ENCODE data around the gene HDAC9.
"Not testable (repeated sequence)": the region's sequence is repeated elsewhere in the genome, so short reads cannot be mapped to it uniquely, and the experiment has no call there.

Gene HDAC9

GRCh38 chr7:18903695-18904094 is 408.1 kb downstream of the HDAC9 start:
- no peak for DNase-seq

DNA sequence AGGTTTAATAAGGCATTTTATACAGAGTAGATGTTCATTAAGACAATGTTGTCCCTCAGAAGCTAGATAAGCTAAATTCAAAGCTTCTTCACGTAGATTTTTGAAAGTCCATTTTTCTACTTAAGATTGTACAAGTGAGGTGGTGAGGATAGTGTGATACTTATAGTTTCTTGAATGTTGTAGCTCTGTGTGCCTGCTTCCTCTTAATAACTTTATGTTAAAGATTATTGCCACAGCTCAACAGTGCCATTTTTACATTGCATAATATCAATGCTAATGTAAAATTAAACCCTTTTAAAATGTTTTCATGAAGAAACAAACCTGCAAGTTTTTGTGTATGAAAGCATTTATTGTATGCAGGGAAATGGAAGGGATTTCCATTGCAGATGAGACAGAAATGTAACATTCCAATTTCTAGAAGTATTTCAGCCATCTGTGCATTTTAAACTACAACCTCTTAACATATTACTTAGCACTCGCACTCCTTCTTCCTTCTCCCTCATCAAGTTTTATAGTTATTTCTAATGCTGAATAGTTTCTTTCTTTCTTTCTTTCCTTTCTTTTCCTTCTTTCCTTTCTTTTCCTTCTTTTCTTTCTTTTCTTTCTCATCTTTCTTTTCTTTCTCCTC is 409.9 kb downstream of the HDAC9 start:
- DNase-seq: no peak

DNA sequence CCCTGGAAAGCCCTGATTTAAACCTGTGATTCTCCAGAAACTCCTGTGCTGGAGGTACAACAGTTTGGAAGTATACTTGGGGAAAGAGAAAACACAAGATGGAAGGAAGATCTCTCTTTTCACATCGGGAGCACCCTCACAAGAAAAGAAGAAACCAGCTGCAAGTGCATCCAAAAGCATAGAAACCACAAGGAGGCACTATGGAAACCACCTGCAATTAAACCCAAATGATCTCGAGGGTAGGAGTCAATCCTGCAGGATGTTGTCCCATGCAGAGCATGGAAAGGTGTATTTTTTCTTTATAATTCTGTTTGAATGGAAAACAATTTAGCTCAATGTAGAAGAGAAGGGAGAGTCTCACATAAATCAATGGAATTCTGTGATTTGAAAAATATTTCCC is 411.4 kb downstream of the HDAC9 start:
- no peak for DNase-seq

- no peak for DNase-seq
Observed at GRCh38 chr7:18913106-18913505, 417.6 kb downstream of the HDAC9 start.

GRCh38 chr7:18916826-18917225 is 421.3 kb downstream of the HDAC9 start:
- DNase-seq: no peak

- no peak for DNase-seq
Observed at GRCh38 chr7:18927134-18927533, 431.6 kb downstream of the HDAC9 start.

- no peak for DNase-seq
Observed at GRCh38 chr7:18936265-18936664, 440.7 kb downstream of the HDAC9 start.

DNA sequence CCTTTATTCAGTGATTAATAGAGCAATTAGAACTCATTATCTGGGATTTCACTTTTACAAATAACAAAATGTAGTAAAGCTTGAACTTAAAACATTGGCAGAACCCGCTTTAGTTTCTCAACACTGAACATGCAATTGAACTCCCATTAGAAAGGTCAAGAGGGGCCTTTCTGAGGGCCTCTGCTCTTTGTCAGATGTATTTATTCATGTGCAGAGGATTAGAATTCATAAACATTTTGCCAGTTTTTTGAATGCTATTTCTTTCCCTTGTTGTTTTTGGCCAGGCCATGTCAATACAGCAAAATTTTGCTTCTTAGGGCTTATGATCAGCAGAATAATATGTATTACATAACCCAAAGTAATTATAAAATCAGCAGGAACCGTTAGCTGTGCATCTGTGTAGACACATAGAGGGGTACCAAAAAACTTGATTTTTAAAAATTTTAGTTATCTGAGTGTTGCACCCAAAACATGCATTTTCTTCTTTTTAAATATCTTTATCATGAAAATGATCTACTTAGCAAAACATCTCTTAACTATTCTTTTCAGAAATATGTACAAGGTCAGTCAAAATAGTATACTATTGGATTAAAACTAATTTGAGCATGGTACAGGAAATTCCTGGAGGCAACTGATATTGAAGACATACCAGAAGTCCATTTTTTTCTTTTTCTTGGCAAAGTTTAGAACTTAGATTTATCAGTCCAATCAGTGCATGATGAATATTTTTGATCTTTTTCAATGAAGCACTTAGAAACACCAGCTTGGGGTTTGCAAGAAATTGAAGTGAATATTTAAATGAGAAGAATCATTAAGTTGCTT is 444.4 kb downstream of the HDAC9 start:
- no peak for DNase-seq

- DNase-seq: no peak
Observed at GRCh38 chr7:18940593-18941134, 445.1 kb downstream of the HDAC9 start.

GRCh38 chr7:18941207-18941606 is 445.7 kb downstream of the HDAC9 start:
- no peak for DNase-seq

DNA sequence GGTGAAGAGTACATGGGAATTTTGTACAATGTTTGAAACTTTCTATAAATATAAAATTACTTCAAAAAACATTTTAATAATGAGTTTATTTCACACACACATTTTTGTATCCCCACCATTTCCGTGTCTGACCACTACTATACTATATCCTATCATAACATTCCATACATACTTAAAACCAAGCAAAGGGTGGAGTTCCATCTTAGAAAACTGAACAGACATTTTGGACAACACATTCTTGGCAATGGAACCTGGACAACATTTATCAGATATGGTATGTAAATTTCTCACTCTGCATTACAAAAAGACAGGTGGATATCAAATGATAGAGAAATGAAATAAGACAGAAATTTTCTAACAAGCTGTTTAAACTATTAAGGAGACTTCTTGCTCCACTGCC is 453.0 kb downstream of the HDAC9 start:
- DNase-seq: no peak

DNA sequence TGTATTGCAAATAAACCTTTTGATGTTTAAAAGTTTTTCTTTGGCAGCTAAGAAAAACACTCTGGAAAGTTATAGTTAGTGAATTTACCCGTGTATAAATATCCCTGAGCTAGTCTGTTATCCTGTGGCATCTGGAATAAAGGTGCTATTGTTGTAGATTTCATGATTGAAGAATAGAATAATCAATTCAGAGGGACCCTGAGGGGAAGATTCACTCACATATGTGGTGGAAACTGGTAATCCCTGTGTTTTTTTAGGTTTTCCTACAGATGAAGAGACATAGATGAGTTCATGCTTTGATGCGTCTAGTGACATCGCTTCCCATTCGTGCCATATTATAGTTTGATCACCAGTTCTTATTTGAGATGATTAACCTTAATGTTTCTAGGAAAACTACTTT is 457.3 kb downstream of the HDAC9 start:
- no peak for DNase-seq

- DNase-seq: no peak
Observed at GRCh38 chr7:18958627-18959026, 463.1 kb downstream of the HDAC9 start.

DNA sequence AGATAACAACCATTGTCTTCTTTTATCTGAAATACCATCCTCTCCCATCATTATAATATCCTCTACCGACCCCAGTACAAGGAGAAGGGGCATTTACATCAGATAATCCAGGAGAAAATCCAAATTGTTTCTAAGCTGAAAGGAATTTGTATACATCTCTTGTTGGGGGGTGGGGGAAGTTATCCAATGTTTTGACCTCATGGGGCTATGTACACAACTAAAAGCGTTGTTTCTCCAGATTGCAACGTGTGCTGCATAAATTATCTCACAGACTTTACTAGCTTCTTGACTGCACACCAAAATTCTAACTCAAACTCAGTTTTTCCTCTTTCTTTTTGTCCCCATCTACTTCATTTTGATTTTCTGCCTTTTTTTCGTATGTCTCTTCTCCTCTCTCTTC is 465.2 kb downstream of the HDAC9 start:
- no peak for DNase-seq

DNA sequence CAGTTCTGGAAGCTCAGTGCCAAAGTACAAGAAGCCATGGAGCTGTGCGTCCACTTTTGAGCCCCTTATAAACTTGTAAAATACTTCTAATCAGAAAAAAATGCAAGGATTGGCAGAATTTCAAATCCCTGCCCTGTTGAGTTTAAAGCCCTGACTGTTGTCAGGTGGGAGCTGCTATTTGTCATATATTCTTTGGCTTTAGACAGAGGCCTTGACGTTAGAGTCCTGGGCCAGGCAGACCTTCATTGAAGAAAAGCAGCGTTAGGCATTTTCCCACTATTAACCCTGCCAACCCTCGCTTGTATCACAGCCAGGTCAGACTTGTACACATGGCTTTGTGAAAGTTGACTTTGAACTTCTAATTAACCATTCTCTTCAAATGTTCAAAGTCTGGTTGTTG is 466.5 kb downstream of the HDAC9 start:
- no peak for DNase-seq

- no peak for DNase-seq
Observed at GRCh38 chr7:18965657-18966056, 470.1 kb downstream of the HDAC9 start.

DNA sequence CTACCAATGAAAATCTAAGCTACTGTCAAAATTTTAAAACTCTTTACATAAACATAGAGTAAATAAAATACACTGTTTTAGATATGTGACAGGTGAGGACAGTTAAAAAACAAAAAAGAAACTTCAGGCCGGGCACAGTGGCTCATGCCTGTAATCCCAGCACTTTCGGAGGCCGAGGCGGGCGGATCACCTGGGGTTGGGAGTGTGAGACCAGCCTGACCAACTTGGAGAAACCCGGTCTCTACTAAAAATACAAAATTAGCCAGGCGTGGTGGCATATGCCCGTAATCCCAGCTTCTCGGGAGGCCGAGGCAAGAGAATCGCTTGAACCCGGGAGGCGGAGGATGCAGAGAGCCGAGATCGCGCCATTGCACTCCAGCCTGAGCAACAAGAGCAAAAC is 472.2 kb downstream of the HDAC9 start:
- DNase-seq: not testable (repeated sequence)

GRCh38 chr7:18971839-18972238 is 476.3 kb downstream of the HDAC9 start:
- no peak for DNase-seq

- DNase-seq: no peak
Observed at GRCh38 chr7:18974803-18975202, 479.3 kb downstream of the HDAC9 start.

- DNase-seq: no peak
Observed at GRCh38 chr7:18975276-18975675, 479.7 kb downstream of the HDAC9 start.

DNA sequence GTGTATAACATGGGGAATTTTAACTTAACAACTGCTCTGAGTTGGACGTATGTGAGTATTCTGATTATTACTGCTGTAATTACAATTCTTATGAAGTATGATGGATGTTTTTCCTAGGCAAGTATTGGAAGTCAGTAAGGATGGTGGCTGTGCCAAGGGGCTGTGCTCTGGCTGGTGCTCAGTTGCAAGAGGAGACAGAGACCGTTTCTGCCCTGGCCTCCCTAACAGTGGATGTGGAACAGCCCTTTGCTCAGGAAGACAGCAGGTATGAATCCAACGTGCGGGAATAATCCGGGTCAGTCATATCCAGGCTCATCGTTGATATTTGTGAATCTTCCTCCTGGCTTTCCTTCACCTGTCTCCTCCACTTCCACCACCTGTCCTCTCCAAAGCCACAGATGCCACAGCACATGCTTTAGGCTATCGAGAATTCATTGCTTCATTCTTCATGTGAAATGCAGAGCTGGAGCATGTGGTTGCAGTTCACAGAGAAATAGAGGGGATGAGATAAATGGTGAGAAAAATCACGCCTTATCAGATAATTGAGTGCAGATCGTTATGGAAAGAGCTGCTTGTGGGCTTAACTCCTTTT is 480.2 kb downstream of the HDAC9 start:
- no peak for DNase-seq

DNA sequence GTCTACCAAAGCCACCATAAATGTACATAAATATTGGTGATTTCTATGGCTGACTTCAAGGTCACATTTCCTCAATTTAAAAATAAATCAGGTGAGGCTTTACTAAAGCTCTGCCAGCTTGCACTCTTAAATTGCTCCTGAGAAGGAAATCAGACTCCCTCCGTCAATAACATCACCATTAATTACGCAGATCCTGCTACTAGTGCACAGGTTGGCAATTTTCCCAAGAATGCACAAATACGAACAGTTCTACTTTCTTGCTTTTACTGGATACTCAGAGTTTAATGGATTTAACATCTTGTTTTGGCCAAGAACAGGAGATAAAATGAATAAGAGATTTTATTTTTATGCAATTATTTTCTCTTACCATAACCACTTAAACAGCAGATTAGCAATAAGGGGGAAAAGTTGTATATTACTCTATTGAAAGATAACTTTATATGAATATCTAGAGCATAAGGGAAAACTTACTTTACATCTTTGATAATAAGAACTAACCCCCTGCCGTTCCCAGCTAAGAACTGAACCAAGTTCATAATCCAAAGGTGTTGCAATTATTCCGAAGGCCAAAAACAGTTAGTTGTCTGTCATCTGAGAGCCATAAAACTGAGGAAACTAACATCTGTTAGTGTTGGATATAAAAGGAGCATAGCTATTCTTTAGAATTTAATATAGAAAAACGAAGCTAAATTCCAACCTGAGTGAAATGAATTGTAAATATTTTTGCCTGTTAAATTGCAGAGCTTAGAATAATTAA is 481.3 kb downstream of the HDAC9 start:
- DNase-seq: no peak

GRCh38 chr7:18978108-18978495 is 482.6 kb downstream of the HDAC9 start:
- DNase-seq: no peak
